Measurements from ENCODE around the gene CCDC70.
"Not testable (repeated sequence)": the region's sequence is repeated elsewhere in the genome, so short reads cannot be mapped to it uniquely, and the experiment has no call there.

CCDC70 gene

DNA sequence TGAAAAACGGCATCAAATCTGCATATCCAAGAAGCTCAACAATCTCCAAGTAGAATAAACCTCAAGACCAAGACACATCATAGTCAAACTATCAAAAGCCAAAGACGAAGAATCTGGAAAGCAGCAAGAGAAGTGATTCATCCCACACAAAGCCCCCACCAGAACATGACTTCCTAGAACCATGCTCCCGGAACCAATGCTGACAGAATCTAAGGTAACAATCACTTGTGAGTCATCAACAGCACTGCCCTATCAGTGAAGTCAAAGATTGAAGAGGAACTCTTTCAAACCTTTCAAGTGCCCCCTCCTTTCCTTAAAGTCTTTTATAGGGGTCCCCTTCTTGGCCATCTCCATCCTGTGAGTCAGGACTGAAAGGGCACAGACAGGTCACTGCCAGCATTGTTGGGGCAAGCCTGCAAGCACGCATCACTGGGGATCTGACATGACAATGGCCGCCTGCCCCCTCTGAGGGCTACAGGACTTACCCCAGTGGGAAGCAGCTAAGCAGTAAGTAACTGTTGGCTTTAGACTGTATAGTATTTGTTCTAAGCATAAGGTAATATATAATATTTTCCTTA lies at the start of gene CCDC70:
Gene CCDC70, plus strand, starts transcription at position 247 of the 578 bp plus-strand sequence. CDS start 3,443 bp downstream, outside the sequence.
- no peak for DNase-seq

DNA sequence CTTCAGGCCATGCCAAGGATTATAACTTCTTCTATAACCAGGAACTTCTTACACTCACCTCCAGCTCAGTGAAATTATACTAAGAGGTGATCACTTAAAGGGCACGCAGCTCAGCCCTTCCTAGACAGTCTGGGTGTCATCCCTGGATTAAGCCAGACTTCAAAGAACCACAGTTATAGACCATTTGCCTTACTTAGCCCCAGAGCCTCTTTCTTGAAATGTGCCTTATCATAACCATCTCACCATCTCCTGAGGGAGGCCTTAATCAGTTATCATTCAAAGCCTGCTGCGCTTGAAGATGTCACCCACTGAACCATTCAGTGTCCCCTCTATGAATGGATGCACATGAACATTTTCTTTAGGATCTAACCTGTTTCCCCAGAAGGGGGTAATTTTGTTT lies 47.7 kb upstream of the CCDC70 start:
- no peak for DNase-seq

DNA sequence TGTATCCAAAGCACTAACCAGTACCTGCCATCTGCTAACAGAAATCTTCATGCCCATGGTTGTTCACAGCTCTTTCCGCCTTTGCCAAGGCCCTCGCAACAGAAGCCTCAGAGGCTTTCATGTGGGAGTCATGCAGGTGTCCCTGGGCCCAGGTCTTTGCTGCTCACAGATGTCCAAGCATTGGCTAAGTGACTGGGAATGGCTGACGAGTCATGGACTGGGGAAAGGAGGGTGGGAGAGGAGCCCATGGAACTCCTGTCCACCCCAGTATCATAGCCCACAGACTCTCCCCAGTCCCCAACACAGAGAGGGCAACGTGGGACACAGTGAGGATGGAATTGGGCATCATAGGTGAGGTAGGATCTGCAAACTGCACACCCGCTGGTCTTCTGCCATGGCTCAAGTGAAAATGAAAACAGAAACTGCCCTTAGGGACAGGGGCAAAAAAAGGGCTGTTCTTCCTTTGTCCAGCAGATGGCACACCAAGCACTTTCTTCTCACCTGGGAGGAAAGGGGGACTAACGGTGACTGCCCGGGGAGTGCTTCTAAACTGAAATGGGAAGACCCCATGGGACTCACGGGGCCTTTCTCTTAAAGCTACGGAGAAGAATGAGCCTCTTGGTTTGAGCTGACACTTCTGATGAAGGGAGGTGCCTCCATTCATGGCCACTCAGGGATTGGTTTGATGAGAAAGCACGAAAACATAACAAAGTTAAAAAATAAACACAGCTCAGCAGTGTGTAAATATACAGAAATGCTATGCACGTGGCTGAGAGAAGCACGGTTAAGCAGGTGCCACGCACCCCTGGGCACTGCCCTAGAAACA lies 46.7 kb upstream of the CCDC70 start:
- peak; percentile 49 for DNase-seq

DNA sequence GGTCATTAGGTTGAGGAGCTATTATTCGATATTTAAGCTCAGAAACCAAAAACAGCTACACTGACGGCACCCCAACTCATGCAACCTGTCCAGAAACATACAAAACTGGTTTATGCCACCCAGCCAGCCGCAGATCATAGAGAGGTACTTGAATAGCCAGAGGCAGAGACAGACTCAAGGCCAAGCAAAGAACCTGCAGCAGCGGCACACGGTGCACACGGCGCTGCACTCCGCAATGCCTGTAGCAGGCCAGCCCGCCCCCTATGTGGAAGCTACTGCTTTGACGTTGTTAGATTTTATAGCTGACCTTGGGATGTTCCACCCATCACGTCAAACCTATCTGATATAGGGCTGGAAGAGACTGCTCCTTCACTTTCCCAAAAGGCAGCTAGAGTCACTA lies 45.9 kb upstream of the CCDC70 start:
- DNase-seq: no peak

DNA sequence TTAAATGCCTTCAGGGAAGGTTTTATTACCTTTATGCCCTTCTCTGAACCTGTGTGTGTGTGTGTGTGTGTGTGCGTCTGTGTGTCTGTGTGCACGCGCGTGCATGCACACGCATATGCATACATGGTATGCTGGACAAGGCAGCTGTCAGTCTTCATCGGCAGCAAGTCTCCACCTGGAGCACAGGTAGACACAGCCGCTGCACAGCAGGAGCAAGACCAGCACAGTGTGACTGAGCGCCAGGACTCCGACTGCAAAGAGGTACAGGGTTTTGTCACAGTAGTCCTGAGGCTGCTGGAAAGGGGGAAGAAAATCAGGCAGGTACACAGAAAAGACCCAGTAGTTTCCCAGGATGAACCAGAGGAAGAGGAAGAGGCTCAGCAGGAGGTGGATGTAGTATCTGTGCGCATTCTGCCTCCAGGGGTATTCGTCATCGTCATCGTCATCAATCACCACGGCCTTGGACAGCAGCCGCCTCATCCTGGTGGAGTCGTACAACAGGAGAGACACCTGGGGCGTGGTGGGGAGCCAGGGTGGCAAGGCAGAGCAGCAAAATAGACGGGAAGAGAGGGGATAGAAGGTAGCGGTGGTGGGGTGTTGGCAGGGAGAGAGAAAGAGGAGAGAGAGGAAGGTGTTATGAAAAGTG lies 45.0 kb upstream of the CCDC70 start:
- DNase-seq: no peak

DNA sequence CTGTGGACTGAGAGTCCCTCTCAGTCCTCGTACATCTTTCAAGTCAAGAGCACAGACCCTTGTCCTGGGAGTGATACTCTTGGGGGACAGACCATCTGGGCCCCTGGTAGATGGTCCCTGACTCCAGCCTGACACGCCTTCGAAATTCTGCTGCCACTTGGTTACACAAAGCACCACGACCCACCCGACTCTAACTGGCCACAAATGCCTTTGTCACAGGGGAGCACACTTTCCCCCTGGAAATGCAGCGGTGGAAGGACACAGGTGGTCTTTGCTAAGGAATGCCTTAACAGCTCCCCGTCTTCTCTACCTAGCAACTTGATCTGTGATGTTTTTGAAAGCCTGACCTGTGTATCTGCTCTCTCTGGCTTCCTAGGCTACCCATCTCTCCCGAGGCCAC lies 44.1 kb upstream of the CCDC70 start:
- DNase-seq: no peak

DNA sequence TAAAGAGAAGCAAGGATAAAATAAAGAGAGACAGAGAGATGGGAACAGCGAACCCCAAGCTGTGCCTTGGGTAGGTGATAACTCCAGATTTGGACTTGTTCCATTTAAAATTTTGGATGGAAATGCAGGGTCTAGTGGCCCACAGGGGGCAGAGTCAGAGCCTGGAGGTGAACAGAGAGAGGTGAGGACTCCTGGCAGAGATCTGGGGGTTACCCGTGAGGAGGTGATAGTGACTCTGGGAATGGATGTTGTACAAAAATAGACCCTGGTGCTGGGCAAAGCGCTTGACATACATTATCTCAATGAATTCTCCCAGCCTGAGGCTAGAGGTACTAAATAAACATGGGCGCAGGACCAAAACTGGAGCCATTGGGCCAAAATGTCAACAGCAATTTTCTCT lies 43.5 kb upstream of the CCDC70 start:
- DNase-seq: no peak

DNA sequence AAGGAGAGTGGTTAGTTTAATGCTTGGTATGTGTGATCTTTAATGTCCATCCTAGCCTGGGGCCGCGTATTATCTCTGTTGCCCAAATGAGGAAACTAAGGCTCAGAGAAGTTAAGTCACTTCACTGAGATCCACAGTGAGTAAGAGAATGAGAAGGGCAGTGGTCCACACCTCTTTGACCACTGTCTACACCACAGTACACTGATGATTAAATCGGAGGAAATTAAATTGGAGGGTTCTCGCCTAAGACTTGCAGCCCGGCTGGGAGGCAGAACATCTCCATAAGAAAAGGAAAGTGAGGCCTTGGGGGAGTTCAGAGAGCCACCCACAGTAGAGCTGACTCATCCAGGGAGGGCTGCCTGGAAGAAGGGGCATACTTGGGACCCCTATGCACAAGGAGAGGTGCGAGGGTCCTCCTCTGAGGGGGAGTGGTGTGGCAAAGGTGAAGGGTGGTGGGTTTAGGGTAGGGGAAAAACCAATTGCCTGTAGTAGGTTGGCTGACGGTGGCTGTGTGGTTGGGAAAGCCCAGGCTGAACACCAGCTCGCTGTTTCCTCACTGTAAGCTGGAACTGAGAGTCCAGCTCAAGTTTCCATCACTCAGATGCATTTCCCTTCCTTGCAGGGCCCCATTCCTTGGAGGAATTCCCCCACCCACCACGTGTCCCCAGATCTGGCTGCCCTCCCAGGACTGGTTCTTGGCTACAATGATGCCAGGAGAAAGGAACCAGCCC lies 42.8 kb upstream of the CCDC70 start:
- no peak for DNase-seq

DNA sequence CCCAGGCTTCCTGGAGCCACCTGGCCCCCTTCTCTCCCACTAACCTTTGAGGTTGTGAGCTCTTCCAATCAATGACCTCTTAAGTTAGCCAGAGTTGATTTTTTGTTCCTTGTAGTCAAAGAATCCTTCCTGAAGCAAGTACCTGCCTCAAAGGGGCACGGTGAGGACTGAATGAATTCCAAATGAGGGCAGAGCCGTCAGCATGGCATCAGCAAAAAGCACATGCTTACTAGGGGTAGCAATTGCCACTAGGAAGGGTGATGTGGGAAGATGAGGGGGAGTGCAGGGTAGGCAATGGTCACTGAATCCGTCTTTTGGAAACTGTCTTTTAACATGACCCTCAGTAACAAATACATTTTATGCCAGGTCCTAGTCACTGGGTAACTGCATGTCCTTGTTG lies 42.2 kb upstream of the CCDC70 start:
- DNase-seq: no peak

DNA sequence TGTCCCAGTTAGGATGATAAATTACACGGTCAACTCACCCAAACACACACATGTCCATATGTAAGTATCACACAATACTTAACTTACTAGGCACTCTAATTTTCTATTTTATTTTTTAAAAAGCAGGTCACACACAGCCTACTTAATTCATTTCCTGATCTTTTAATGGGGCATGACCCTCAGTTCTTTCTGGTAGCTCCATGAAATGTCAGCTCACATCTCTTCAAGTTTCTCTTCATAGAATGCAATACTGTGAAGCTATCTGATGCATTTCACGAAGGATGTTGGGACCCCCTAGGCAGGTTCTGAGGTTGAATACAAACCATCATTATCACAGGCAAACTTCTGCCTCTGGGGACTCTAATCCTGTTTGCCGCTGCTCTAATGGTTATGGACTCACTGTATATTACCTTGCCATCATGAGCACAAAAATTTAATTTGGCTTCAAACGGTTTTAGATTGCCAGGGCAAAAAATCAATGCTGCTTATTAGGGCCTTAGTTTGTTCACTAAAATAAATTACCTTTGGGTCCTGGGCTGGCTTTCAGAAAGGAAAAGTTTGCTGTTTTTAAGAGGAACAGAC lies 41.7 kb upstream of the CCDC70 start:
- no peak for DNase-seq

DNA sequence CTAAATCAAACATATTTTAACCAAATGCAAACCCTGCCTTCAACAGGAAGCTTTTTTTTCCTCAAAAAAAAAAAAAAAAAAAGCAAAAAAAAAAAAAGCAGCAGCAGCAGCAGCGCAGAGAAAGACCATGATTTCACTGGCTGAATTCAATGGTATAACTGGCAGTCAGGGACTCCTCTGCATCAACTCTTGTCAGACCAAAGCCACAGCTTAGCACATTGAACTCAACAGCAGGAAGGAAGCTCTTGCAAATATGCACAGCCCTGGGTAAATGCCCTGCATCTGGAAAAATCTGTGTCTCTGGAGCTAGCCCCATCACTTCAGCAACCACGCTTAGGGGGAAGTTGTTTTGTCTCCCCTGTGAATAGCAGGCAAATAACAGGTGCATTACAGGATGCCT lies 40.2 kb upstream of the CCDC70 start:
- no peak for DNase-seq

DNA sequence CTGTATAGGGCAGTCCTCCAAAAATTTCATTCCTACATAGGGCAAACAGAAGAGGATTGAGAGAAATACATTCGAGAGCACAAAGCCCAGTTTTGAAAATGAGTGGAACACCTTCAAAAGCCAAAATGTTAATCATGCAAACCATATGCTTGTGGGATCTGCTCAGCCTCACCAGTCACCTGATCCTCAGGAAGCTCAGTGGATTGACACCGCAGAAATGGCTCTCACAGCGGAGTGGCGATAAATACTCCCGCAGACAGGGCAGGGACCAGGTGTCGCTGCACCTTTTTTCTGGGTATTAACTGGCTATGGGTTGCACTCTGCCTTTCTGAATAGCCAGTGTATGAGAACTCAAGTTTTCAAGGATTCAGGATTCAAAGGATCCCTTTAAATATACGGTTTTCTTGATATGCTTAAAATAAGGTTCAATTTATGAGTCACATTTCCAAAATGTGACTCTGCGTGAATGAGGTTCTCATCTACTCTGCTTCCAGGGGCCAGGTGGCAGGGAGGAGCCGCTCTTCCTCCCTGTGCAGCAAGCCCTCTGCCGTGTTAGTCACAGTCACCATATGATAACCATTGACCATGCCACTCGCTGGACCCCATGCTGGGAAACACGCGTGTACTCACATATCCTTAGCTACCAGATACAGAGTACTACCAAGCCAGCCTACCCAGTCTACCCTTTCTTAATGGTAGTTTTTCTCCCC lies 39.5 kb upstream of the CCDC70 start:
- DNase-seq: no peak

DNA sequence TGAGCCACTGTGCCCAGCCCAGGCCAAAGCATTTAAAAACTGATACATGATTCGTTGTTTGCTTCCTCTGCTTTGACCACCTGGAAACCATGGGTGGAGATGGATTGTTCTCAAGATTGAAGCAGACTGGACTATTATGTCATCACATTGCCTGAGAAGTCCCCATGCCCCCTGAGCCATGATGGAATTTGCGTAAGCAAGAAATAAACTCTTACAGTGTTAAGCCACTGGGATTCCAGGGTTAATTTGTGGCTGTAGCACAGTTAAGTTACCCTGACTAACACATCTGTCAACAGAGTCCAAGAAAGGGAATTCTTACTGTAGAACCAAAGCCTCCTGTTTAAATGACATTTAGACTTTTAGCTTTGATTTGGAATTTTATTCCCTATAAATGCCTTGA lies 38.4 kb upstream of the CCDC70 start:
- DNase-seq: no peak

DNA sequence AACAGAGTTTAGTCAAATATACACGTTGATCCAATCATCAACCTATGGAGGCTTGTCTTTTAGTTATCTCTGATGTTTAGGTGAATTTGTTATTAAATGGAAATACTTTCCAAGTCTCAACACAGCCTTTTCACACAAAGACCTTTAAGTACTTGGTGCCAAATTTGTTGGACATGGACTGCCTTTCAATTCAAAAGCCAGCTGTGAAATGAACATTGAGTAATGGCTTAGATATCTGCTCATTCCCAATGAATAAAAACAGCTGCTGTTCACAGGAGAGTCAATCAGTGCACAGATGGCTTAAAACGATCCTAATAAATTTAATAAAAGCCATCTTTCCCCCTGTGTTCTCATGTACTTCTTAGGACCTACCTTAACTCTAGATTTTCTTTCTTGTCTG lies 37.9 kb upstream of the CCDC70 start:
- DNase-seq: no peak

DNA sequence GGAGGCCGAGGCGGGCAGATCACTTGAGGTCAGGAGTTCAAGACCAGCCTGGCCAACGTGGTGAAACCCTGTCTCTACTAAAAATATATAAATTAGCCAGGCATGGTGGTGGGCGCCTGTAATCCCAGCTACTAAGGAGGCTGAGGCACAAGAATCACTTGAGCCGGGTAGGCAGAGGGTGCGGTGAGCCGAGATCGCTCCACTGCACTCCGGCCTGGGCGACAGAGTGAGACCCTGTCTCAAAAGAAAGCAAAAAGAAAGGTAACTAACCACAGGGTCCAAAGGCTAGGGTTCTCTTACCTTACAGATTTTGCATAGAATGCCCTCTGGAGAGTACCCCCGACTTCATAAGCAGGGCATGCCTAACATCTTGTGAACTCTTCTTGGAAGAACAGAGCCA lies 37.1 kb upstream of the CCDC70 start:
- not testable (repeated sequence) for DNase-seq

DNA sequence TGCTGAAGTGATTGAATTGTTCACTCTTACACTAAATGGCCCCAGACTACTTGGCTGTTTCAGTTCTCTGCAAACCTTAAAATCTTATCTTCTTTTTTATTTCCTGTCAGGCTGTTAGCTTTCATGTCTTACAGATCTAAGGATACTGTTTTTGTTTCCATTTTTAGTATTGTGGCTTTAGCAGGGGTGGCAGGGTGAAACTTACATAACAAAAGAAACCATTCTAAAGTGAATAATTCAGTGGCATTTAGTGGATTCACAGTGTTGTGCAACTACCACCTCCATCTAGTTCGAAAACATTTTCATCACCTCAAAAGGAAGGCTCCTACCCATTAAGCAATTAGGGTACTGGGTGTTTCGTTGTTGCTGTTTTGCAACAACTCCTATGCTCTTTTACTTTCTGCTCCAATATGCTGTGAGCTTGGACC lies 36.6 kb upstream of the CCDC70 start:
- DNase-seq: no peak

DNA sequence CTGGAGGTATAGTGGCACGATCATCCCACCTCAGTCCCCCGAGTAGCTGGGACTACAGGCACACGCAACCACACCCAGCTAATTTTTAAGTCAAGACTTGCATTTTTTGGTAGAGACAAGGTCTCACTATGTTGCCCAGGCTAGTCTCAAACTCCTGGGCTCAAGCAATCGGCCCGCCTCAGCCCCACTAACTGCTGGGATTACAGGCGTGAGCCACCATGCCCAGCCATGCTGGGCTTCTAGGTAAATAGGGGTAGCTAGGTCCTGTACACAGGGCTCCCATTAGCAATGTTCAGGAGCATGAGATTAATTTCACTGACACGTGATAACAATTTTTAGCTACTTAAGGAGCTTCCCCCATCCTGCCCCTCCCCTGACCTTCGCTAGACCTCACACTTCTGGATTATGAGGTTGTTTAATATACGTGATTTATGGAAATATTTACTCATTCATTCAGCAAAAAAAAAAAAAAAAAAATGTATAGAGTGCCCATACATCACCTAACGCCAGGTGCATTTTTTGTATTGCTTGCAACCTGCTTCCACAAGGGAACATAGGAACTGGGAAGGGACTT lies 36.0 kb upstream of the CCDC70 start:
- DNase-seq: no peak

DNA sequence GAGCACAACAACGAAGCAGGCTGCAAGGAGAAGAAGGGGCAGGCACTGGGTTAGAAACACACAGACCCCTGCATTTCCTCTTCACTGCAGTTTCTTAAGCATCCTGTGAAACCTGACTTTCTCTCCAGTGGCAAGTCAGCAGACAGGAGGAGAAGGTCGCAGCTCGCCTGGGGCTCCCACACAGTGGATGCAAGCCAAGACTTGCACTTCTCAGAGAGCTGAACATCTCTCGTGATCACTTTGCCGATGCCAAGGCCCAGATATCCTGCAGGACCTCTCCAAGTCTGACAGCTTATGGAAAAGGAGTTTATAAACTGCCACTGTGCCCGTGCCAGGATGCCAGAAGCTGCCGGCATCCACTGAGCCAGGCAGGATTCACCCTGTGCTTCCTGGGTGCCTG lies 35.2 kb upstream of the CCDC70 start:
- DNase-seq: no peak

DNA sequence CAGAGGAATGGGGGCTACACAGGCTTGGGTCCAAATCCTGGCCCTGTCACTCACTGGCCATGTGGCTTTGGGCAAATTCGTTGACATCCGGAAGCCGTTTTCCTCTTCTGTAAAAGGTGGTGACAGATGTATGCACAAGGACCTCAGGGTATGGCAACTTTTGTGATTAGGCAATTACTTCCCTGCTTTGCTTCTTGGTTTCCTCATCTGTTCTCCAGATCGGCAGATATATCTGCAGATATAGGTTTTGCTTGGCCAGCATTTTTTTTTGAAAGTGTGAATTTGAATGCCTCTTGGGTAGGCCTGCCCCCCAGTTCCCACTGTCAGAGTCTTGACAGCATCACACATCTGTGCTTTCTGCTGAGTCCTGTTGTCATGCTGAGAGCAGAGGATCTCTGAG lies 34.5 kb upstream of the CCDC70 start:
- no peak for DNase-seq

DNA sequence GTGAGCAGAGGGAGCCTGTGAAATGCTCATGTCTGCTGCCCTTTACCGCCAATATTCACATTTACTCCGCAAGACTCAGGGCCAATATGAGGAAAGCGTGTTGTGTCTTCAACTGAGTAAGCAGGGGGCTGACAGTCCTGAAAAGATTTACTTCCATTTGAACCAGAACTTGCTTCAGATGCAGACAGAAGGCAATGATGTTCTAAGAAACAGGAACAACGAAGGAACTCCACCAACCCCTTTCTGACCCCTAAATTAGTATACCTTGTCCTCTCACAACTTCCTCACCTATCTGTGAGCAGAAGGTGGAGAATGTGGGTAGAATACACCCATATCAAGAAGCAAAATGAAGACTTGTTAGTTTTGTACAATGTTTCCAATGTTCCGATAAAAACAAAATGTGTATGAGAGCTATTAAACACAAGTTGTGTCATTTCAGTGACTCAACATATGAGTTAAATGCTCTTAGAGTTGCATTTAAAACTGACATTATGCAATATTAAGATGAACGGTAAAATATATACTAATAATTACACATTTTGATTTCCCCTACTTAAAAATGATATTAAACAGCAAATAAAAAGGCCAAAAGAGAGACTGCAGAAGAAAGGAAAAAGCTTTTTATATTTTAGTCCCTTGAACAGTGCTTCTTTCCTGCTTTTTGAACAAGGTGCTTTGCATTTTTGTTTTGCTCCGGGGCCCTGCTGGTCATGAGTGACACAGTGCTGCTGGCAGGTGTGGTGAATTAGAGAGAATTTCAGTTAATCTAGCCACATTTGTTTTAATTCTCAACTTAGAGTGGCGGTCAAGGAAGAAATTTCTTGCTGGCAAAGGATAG lies 32.8 kb upstream of the CCDC70 start:
- DNase-seq: no peak

DNA sequence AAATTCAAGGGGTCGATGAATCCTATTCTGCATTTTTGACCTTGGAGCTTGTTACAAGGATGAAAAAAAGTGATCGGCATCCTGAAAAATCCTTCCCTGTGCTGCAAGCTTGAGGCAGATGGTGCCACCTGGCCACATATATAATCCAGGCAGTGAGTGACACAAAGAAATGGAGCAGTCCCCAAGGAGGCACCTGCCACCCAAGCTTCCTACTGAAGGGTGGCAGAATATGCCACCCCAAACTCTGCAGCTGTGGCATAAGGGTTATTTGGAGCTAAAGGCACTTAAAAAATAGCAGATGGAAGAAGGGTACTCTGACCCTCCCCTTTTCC lies 32.2 kb upstream of the CCDC70 start:
- no peak for DNase-seq

Data from NCI-H1417 treated with DMSO at 0.1 percent for 48 hours (cell line).